Spleen (tissue), 7 donors: ENCODE data around the gene CNNM1.

ENCODE experiments used
- POLR2AphosphoS5 ChIP-seq, 3 donors: sonication (generic); formaldehyde crosslinking; IDR thresholded peaks; one replicate each; pipeline ENCODE4 v1.5.1; 2017; ENCODE audit warnings: antibody characterized with exemption in 3 of 3
- TF ChIP-seq, protein P1 (sequence below), 11 experiments: fragments of 200-600 bp in 7 of 11; fragments of 450-650 bp in 4 of 11; sonication (generic) in 4 of 11; IDR thresholded peaks in 8 of 11; conservative IDR thresholded peaks in 3 of 11; 1 replicate in 7 of 11; 2 replicates in 4 of 11; pipeline versions ENCODE4 v1.4.0 to v1.8.0; 2016 to 2021; ENCODE audit warnings: antibody characterized with exemption in 11 of 11, inconsistent platforms in 4 of 11, mild to moderate bottlenecking in 1 of 11
- donor health status: DM: no; HTN: no; CAD: no; lungs with moderate emphysema.
- donor health status: DM: no; HTN: no; CAD: no.
- donor health status: DM: no; HTN: no; CAD: no.

DNA sequence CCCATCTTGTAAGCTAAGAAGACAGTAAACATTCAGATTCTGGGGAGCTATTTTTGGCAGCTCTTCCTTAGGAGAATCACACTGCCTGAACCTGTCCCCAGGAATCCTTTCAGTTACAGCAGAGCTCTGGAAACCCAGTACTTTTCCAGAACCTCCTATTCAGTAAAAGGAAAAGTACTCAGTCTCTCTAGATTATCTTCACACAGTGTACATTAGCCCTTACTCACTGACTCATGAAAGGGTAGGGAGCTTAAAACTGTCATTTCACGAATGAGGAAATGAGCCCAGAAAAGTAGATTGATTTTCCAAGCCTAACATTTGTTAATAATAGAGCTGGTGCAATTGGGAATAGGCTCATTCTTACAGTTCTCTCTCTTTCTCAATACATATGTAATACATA, 3.9 kb upstream of the CNNM1 start:
- TF ChIP-seq, protein P1, sequence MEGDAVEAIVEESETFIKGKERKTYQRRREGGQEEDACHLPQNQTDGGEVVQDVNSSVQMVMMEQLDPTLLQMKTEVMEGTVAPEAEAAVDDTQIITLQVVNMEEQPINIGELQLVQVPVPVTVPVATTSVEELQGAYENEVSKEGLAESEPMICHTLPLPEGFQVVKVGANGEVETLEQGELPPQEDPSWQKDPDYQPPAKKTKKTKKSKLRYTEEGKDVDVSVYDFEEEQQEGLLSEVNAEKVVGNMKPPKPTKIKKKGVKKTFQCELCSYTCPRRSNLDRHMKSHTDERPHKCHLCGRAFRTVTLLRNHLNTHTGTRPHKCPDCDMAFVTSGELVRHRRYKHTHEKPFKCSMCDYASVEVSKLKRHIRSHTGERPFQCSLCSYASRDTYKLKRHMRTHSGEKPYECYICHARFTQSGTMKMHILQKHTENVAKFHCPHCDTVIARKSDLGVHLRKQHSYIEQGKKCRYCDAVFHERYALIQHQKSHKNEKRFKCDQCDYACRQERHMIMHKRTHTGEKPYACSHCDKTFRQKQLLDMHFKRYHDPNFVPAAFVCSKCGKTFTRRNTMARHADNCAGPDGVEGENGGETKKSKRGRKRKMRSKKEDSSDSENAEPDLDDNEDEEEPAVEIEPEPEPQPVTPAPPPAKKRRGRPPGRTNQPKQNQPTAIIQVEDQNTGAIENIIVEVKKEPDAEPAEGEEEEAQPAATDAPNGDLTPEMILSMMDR (IDR thresholded peaks at IDR 0.05 in 8 of 11, conservative IDR thresholded peaks at IDR 0.05 in 3 of 11), result no peak
- TF ChIP-seq POLR2AphosphoS5 (IDR thresholded peaks at IDR 0.05), result no peak
